Cardiac fibroblast (primary cell): ENCODE results near the gene ANTKMT.

ENCODE experiments used
- DNase-seq, 2 donors: peaks; one replicate each; pipeline versions ENCODE4 v3.0.0 to v3.0.0-alpha.2; 2010; ENCODE audit warnings: low read depth in 2 of 2
- H3K4me3 ChIP-seq, 2 donors: replicated peaks in 1 of 2; 1 replicate in 1 of 2; 2 replicates in 1 of 2; pipeline ENCODE4 v1.5.1; 2011; ENCODE audit warnings: low read depth in 2 of 2, low read length in 2 of 2, mild to moderate bottlenecking in 2 of 2, moderate library complexity in 1 of 2
- TF ChIP-seq, protein P1 (sequence below): IDR thresholded peaks from one replicate; pipeline ENCODE4 v1.5.1; 2011; ENCODE audit warnings: low read depth, mild to moderate bottlenecking, low read length, inconsistent platforms

ANTKMT gene

DNA sequence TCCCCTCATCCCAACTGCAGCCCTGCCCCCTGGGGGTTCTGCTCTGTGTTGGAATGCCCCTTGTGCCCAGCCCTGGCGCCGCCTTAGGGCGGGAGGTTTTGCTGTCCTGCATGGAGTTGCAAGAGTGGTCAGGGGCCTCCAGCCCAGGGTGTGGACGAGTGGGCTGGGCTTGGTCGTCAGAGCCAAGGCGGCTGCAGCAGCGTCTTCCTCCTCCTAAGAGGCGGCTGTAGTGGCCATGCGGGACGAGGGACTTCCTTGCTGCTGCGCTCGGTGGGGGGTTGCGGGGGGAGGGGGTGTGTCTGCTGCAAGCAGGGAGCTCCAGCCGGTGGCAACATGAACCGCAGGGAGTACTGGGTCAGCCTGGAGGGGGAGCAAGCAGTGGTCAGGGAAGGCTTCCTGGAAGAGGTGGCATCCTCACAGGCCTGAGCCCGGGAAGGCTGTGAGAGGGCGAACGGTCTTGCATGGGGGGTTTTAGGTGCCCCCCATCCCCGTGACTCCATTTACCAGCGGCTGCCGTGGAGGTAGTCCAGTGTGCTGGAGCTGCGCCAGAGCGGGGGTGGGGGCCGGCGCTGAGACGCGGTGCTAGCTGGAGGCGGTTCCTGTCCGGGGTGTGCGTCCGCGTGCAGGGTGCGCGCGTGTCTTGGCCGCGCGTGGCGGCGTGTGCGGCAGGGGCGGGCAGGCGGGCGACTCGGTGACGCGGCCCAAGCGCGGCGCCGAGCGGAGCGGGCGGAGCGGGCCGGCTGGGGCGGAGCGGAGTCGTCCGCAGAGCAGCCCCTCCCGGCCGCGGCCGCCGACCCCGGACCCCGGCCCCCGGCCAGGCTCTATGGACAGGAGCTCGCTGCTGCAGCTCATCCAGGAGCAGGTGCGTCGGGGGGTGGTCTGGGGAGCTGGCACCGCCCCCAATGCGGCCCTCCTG lies 45.7 kb upstream of the ANTKMT start, which contains the start of gene RHBDL1:
Gene RHBDL1 (plus strand): TSS at position 704 of the 916 bp plus-strand sequence. CDS start 120 bp downstream, at position 824.
- TF ChIP-seq, protein P1, sequence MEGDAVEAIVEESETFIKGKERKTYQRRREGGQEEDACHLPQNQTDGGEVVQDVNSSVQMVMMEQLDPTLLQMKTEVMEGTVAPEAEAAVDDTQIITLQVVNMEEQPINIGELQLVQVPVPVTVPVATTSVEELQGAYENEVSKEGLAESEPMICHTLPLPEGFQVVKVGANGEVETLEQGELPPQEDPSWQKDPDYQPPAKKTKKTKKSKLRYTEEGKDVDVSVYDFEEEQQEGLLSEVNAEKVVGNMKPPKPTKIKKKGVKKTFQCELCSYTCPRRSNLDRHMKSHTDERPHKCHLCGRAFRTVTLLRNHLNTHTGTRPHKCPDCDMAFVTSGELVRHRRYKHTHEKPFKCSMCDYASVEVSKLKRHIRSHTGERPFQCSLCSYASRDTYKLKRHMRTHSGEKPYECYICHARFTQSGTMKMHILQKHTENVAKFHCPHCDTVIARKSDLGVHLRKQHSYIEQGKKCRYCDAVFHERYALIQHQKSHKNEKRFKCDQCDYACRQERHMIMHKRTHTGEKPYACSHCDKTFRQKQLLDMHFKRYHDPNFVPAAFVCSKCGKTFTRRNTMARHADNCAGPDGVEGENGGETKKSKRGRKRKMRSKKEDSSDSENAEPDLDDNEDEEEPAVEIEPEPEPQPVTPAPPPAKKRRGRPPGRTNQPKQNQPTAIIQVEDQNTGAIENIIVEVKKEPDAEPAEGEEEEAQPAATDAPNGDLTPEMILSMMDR = no peak
- DNase-seq = peak; percentile 33 to 34
- H3K4me3 ChIP-seq = peak within 1 kb of the TSS; percentile 34 to 35

DNA sequence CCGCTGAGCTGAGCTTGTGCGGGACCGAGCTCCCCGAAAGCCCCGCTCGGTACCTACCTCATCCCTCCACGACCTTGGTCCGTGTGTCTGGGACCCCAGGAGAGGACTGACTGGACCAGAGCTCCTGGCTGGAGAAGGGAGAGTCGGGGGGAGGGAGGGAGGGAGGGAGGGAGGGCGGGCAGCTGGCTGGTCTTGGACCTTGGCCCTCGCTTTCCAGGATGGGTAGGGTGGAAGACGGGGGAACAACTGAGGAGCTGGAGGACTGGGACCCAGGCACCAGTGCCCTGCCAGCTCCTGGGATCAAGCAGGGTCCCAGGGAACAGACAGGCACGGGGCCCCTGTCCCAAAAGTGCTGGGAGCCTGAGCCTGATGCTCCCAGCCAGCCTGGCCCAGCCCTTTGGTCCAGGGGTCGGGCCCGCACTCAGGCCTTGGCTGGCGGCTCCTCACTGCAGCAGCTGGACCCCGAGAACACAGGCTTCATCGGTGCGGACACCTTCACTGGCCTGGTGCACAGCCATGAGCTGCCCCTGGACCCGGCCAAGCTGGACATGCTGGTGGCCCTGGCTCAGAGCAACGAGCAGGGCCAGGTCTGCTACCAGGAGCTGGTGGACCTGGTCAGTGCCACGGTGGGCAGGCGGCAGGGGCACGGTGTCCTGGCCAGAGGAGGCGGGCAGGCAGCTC lies 44.9 kb upstream of the ANTKMT start:
- peak overlapping the region; percentile 34 to 35 for H3K4me3 ChIP-seq
- TF ChIP-seq, protein P1 = no peak
- DNase-seq = no peak

DNA sequence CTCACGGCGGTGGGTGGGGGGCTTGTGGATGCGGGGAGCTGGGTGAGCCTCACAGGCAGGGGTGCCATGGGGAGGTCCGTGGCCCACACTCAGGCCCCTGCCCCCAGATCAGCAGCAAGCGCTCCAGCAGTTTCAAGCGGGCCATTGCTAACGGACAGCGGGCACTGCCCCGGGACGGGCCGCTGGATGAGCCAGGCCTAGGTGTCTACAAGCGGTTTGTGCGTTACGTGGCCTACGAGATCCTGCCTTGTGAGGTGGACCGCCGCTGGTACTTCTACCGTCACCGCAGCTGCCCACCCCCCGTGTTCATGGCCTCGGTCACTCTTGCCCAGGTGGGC lies 44.4 kb upstream of the ANTKMT start:
- no peak for DNase-seq
- H3K4me3 ChIP-seq = no peak overlapping the region
- TF ChIP-seq, protein P1 = no peak

DNA sequence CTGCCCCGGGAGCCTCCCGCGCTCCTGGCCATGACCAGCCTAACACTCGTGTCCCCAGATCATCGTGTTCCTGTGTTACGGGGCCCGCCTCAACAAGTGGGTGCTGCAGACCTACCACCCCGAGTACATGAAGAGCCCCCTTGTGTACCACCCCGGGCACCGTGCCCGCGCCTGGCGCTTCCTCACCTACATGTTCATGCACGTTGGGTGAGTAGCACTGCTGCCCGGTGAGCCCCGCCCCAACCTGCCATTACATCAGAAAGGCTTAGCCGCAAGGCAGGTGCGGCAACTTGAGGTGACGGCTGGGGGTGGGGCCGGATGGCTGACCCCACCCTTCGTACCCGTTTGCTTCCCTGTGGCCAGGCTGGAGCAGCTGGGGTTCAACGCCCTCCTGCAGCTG lies 44.0 kb upstream of the ANTKMT start:
- DNase-seq = no peak
- H3K4me3 ChIP-seq = no peak overlapping the region
- TF ChIP-seq, protein P1 = no peak

DNA sequence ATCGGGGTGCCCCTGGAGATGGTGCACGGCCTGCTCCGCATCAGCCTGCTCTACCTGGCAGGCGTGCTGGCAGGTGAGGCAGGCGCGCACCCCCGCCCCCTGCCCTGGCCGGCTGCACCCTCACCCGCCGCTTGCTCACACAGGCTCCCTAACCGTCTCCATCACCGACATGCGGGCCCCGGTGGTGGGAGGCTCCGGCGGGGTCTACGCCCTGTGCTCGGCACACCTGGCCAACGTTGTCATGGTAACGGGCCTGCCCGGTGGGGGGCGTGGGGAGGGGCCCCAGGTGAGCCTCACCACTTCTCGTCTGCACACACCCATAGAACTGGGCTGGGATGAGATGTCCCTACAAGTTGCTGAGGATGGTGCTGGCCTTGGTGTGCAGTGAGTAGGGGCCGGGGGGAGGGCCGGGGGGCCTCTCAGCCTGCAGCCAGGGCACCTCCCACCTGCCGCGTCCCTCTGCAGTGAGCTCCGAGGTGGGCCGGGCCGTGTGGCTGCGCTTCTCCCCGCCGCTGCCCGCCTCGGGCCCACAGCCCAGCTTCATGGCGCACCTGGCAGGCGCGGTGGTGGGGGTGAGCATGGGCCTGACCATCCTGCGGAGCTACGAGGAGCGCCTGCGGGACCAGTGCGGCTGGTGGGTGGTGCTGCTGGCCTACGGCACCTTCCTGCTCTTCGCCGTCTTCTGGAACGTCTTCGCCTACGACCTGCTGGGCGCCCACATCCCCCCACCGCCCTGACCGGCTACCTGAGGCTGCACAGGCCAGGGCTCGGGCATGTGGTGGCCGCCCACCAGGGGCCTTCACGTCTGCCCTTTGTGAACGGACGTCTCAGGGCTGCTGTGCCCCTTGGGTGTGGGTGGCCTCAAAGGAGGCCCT lies 43.4 kb upstream of the ANTKMT start:
- TF ChIP-seq, protein P1 = no peak
- DNase-seq = no peak
- H3K4me3 ChIP-seq = no peak overlapping the region

DNA sequence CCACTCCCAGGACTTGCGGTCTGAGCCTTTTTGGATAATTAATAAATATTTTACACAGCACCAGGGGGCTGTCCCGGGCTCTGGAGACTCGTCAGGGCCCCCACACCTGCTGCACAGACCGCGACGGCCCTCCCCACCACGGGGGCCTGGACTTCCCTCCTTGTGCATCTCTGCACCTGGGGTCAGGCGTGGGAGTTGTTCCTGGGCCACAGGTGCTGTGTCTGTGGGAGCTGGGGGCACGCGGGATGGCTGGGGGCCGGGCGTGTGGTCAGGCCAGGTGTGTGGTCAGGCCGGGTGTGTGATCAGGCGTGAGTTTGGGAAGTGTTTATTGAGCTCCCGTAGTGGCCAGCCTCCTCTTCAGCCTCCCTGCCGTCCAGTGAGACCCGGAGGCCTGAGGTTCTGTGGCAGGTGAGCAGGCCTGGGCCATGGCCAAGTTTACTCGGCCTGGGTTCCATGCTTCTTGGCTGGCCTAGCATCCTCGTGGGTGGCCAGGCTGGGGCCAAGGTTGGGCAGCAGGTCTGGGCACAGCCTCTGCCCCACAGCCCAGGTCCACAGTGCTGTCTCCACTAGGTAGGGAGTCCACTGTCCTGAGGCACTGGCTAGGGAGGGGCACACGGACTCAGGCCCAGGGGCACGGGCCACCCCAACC lies 42.6 kb upstream of the ANTKMT start:
- no peak for DNase-seq
- no peak overlapping the region for H3K4me3 ChIP-seq
- TF ChIP-seq, protein P1 = no peak
